Neural cell (in vitro differentiated cells): ENCODE data around the gene MGAT4A.

ENCODE experiments used
- CTCF ChIP-seq: fragments of 450-650 bp; IDR thresholded peaks from 2 replicates; pipeline ENCODE4 v1.5.1; 2014; ENCODE audit warnings: antibody characterized with exemption, mild to moderate bottlenecking, moderate library complexity; ENCODE audit not compliant: poor library complexity, severe bottlenecking
- EP300 ChIP-seq: fragments of 450-650 bp; conservative IDR thresholded peaks from 2 replicates; pipeline ENCODE4 v1.6.1; 2014; ENCODE audit warnings: antibody characterized with exemption, mild to moderate bottlenecking, moderate library complexity; ENCODE audit not compliant: poor library complexity, severe bottlenecking
- EZH2 ChIP-seq: fragments of 200-600, 300-800 bp; shearing (Covaris generic), sonication (generic); IDR thresholded peaks from 2 replicates; pipeline ENCODE4 v1.6.1; 2014; ENCODE audit warnings: antibody characterized with exemption, low read length, borderline replicate concordance, mild to moderate bottlenecking; ENCODE audit not compliant: insufficient read depth, poor library complexity, severe bottlenecking
- POLR2AphosphoS5 ChIP-seq: IDR thresholded peaks from 2 replicates; pipeline ENCODE4 v1.6.1; 2012
- RAD21 ChIP-seq: fragments of 450-650 bp; conservative IDR thresholded peaks from 2 replicates; pipeline ENCODE4 v1.6.1; 2014; ENCODE audit warnings: antibody characterized with exemption, mild to moderate bottlenecking, moderate library complexity
- SMC3 ChIP-seq: fragments of 450-650 bp; conservative IDR thresholded peaks from 2 replicates; pipeline ENCODE4 v1.6.1; 2014; ENCODE audit warnings: antibody characterized with exemption, mild to moderate bottlenecking, moderate library complexity; ENCODE audit not compliant: poor library complexity
- TAF1 ChIP-seq: IDR thresholded peaks from 2 replicates; pipeline ENCODE4 v1.6.1; 2012; ENCODE audit warnings: low read depth
- TF ChIP-seq, protein P1 (sequence below): IDR thresholded peaks from 2 replicates; pipeline ENCODE4 v1.6.1; 2012; ENCODE audit warnings: borderline replicate concordance

DNA sequence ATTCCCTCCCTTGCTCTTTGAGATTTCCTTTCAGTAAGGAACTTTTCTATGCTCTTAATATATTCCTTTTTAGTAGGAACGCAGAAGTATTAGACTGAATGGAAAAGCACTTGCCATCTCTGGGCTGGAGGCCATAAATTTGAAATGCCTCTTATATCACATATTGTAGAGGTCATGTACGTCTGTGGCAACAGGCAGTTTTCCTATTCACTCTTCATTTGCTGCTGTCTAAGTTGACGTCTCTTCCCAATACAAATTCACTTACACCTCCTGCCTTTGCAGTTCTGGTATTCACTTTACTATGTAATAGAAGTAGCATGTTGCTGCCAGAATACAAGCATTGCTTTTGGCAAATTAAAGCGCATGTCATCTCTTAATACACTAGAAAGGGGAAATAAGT, 34.7 kb downstream of the MGAT4A start:
- TF ChIP-seq CTCF (no peak), SMC3 (no peak), RAD21 (no peak), POLR2AphosphoS5 (no peak), EZH2 (no peak), EP300 (no peak), TAF1 (no peak)
- TF ChIP-seq, protein P1, sequence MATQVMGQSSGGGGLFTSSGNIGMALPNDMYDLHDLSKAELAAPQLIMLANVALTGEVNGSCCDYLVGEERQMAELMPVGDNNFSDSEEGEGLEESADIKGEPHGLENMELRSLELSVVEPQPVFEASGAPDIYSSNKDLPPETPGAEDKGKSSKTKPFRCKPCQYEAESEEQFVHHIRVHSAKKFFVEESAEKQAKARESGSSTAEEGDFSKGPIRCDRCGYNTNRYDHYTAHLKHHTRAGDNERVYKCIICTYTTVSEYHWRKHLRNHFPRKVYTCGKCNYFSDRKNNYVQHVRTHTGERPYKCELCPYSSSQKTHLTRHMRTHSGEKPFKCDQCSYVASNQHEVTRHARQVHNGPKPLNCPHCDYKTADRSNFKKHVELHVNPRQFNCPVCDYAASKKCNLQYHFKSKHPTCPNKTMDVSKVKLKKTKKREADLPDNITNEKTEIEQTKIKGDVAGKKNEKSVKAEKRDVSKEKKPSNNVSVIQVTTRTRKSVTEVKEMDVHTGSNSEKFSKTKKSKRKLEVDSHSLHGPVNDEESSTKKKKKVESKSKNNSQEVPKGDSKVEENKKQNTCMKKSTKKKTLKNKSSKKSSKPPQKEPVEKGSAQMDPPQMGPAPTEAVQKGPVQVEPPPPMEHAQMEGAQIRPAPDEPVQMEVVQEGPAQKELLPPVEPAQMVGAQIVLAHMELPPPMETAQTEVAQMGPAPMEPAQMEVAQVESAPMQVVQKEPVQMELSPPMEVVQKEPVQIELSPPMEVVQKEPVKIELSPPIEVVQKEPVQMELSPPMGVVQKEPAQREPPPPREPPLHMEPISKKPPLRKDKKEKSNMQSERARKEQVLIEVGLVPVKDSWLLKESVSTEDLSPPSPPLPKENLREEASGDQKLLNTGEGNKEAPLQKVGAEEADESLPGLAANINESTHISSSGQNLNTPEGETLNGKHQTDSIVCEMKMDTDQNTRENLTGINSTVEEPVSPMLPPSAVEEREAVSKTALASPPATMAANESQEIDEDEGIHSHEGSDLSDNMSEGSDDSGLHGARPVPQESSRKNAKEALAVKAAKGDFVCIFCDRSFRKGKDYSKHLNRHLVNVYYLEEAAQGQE: no peak
